Measurements from ENCODE around the gene SPSB4. TPM values are rescaled to one million over a fixed set of nuclear protein-coding genes. Genes with fewer than 3 reads are reported as not detected.

The SPSB4 gene
- total and polyA plus RNA-seq, 10 of the 15 experiments (the other 5 are each of a cell fraction or from before 2014, with no cell fraction given): not detected

GRCh38 chr3:141126661-141127343 lies 75.7 kb downstream of the SPSB4 start (continued):
- TF ChIP-seq SKIL (IDR thresholded peaks at IDR 0.05; ENCODE audit: low read depth, poor library complexity, severe bottlenecking) (no peak), CHD4 (IDR thresholded peaks at IDR 0.05) (no peak), NBN (IDR thresholded peaks at IDR 0.05) (no peak)

DNA sequence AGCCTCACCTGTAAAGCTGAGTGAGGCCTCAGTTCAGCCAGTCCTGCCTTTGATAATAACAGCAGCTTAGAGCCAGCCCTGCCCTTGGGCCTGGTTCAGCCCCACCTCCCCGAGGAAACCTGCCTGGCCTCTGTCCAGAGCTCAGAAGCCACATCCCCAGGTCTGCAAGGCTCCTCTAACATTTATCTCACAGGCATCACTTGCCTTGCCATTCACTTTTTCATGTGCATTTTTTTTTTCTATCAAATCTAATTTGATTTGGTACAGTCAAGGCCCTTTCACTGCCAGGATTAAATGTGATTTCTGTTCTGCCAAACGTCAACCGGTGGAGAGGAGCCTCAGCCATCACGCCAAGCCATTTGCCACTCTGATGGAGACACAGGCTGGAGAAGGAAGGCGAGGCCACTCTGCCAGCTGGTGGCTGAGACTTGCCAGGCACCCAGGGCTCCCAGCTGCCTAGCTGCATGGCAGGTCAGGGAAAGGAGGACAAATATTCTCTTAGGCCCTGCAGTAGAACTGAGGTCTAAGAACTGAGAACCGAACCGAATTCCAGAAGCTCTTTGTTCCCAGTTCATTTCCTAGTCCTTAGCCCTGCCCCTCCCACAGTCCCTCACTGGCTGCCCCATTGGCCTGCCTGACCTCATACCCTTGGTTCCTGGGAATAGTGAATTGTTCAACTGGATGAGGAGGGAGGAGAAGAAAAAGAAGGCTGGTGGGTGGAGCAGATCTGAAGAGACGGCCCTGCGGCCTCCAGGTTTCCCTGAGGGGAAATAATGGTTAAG lies 76.4 kb downstream of the SPSB4 start:
- ChIA-PET POLR2A (no interaction called here), SMC1A (ENCODE audit: uncharacterized antibody, unreplicated experiment) (no interaction called here), RAD21 (ENCODE audit: unreplicated experiment) (no interaction called here), CTCF (no interaction called here)
- no peak overlapping the region for H3K4me3 ChIP-seq
- H4K20me1 ChIP-seq (ENCODE audit: control insufficient read depth, insufficient read depth): no peaks in the 10 kb centered on the region
- no peak for DNase-seq (ENCODE audit: low read depth, low spot score)
- intact Hi-C loops (cut with micrococcal nuclease; ENCODE audit: unreplicated experiment): no loop called here
- H3K27me3 ChIP-seq (replicated peaks in 1 of 2; ENCODE audit: control insufficient read depth in 2 of 2, insufficient read depth in 2 of 2, low read length in 1 of 2): no peaks in the 10 kb centered on the region
- H3K9ac ChIP-seq (ENCODE audit: control insufficient read depth, insufficient read depth, low read length): no peak overlapping the region
- no peak overlapping the region for H2AFZ ChIP-seq (ENCODE audit: control insufficient read depth, low read depth, low read length)
- H3K9me3 ChIP-seq (replicated peaks; ENCODE audit: control insufficient read depth, insufficient read depth, low read length): no peaks in the 10 kb centered on the region
- no peaks in the 10 kb centered on the region for H3K79me2 ChIP-seq (ENCODE audit: control insufficient read depth, insufficient read depth, low read length)
- H3K27ac ChIP-seq (ENCODE audit: control insufficient read depth, insufficient read depth): no peak overlapping the region
- no peaks in the 10 kb centered on the region for H3K4me1 ChIP-seq (ENCODE audit: control insufficient read depth, insufficient read depth, low read length)
- BruUV-seq (replicated peaks): no TSS peak
- H3K4me2 ChIP-seq (ENCODE audit: control insufficient read depth, insufficient read depth): no peak overlapping the region
- in situ Hi-C loops (cut with MboI): no loop called here
- no peak for FAIRE-seq
- no peak for ATAC-seq
- H3K36me3 ChIP-seq (ENCODE audit: control insufficient read depth in 2 of 2, insufficient read depth in 2 of 2, low read length in 1 of 2): no peaks in the 10 kb centered on the region
- WGBS (ENCODE audit: insufficient coverage, insufficient replicate concordance, low lambda C conversion rate, missing lambda C conversion rate): 35% methylated on average over 9 of the region's 9 CpGs
- TF ChIP-seq SUPT20H (IDR thresholded peaks at IDR 0.05; ENCODE audit: borderline replicate concordance, control insufficient read depth, low read depth, low read length): no peak
- no peak for TF ChIP-seq SMARCA5 (IDR thresholded peaks at IDR 0.05)
- TF ChIP-seq ESRRA (IDR thresholded peaks at IDR 0.05; ENCODE audit: low read length): no peak
- TF ChIP-seq KDM1A (IDR thresholded peaks at IDR 0.05; ENCODE audit: borderline replicate concordance): no peak
- no peak for TF ChIP-seq NFYA (IDR thresholded peaks at IDR 0.05; ENCODE audit: borderline replicate concordance, low read depth, low read length)
- no peak for TF ChIP-seq IRF4 (IDR thresholded peaks at IDR 0.05; ENCODE audit: low read depth, low read length)
- TF ChIP-seq ZBTB11 (CRISPR knock-in tag; IDR thresholded peaks at IDR 0.05): no peak
- no peak for TF ChIP-seq FOXM1 (IDR thresholded peaks at IDR 0.05; ENCODE audit: low read depth, low read length)

All from GM12878 (cell line).